C4-2B (cell line): ENCODE measurements around the gene CCT6A.
"Not testable (repeated sequence)": the region's sequence is repeated elsewhere in the genome, so short reads cannot be mapped to it uniquely, and the experiment has no call there.

Experiments used
- H3K27ac ChIP-seq: fragments of 450-650 bp; 2 replicates; pipeline ENCODE4 v1.5.1; 2017
- CTCF ChIP-seq: fragments of 450-650 bp; conservative IDR thresholded peaks from 2 replicates; pipeline ENCODE4 v1.5.1; 2017; ENCODE audit warnings: mild to moderate bottlenecking
- ZFX ChIP-seq: fragments of 450-650 bp; IDR thresholded peaks from 2 replicates; pipeline ENCODE4 v1.6.1; 2017

Gene CCT6A

GRCh38 chr7:56097700-56098099 is 46.1 kb downstream of the CCT6A start:
- no peak overlapping the region for H3K27ac ChIP-seq
- TF ChIP-seq CTCF (no peak), ZFX (no peak)

- H3K27ac ChIP-seq, result not testable (repeated sequence)
Measured at GRCh38 chr7:56098187-56099008, 46.8 kb downstream of the CCT6A start.

GRCh38 chr7:56099653-56100052 is 48.1 kb downstream of the CCT6A start:
- H3K27ac ChIP-seq, result no peak overlapping the region

DNA sequence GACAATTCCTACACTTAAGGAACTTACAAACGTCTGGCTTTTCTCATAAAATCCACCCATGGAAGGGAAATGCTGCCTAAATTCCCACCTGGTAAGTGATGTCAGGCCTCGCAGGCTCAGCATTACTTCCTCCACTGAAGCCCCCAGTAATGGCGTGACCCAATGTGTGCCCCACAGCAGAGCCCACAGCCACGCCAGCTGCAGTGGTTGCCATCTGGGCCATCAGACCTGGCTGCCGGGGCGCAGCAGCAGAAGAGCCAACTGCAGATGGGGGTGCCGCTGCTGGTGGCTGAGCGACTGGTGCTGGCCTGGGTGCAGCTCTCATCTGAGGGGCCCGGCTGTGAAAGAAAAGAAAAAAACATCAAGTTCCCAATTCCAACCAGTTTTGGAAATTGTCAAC is 52.6 kb downstream of the CCT6A start:
- not testable (repeated sequence) for H3K27ac ChIP-seq

More at GRCh38 chr7:56099653-56100052, 48.1 kb downstream of the CCT6A start:
- TF ChIP-seq ZFX, result no peak
- no peak; the same call in 1 of the 2 replicates for TF ChIP-seq CTCF

DNA sequence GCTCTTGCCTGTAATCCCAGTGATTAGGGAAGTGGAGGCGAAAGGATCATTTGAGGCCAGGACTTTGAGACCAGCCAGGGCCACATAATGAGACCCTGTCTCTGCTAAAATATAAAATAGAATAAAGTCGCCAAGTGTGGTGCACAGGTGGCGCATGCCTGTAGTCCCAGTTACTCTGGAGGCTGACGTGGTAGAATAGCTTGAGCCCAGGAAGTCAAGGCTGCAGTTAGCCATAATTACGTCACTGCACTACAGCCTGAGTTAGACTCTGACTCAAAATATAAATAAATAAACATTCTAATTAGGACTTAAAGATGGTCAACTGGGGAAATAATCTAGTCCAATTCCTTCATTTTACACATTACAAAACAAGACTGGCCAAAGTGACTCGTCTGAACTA is 53.9 kb downstream of the CCT6A start:
- H3K27ac ChIP-seq, result peak overlapping the region; percentile 89
- TF ChIP-seq ZFX, result no peak
- no peak for TF ChIP-seq CTCF

GRCh38 chr7:56106108-56107073 is 54.8 kb downstream of the CCT6A start, which contains the start of gene CHCHD2:
Gene CHCHD2 (minus strand): TSS chr7:56106476. CDS start chr7:56106413, 63 bp downstream.
- peak; percentile 92 for TF ChIP-seq ZFX
- no peak for TF ChIP-seq CTCF
- peak within 1 kb of the TSS; percentile 89 for H3K27ac ChIP-seq

DNA sequence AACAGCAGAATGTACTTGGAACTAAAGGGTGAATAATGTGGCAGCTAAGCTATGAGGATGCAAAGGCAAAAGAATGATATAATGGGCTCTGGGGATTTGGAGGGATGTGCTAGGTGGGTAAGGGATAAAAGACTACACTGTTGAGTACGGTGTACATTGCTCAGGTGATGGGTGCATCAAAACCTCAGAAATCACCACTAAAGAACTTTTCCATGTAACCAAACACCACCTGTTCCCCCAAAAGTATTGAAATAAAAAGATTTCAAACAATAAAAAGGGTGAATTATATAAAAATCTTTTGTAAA is 56.3 kb downstream of the CCT6A start:
- TF ChIP-seq ZFX (no peak), CTCF (no peak)
- no peak overlapping the region for H3K27ac ChIP-seq

DNA sequence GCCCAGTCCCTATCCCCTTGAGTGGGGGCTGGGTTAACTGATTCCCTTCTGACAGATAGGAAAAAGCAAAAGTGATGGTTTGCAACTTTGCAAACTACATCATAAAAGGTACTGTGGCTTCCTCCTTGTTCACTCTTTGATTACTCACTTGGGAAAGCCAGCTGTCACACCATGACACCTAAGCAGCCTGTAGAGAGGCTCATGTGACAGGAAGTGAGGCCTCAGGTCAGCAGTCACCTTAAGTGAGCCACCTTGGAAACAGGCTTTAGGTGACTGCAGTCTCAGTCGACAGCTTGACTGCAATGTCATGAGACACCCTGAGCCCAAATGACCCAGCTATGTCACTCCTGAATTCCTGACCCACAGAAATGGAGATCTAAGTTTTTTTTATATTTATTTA is 59.0 kb downstream of the CCT6A start:
- H3K27ac ChIP-seq, result no peak overlapping the region
- TF ChIP-seq ZFX, result no peak
- TF ChIP-seq CTCF, result no peak

DNA sequence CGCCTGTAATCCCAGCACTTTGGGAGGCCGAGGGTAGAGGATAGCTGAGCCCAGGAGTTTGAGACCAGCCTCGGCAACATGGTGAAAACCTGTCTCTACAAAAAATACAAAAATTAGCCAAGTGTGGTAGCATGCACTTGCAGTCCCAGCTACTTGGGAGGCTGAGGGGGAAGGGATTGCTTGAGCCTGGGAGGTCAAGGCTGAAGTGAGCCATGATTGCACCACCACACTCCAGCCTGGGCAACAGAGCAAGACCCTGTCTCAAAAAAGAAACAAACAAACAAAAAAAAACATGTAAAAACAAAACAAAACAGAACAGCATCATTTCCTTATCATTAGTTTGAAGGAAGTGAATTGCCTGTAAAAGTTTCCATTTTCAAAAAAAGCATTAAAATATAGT is 60.7 kb downstream of the CCT6A start:
- H3K27ac ChIP-seq, result not testable (repeated sequence)
